ENCODE results near the gene SNF8.

SNF8 gene

GRCh38 chr17:48883171-48883570 lies 61.5 kb downstream of the SNF8 start:
- no peak for DNase-seq (ENCODE audit: low spot score)

GRCh38 chr17:48882272-48882671 lies 62.4 kb downstream of the SNF8 start:
- no peak for DNase-seq (ENCODE audit: low spot score)
